HG02763 (cell line): ENCODE measurements around the gene RAB8B.

Experiments
- ATAC-seq: cut with Tn5 transposase; IDR thresholded peaks from one replicate; pipeline ENCODE4 v1.9.1; 2021; ENCODE audit warnings: mild to moderate bottlenecking, moderate library complexity; ENCODE audit not compliant: unreplicated experiment

RAB8B gene

GRCh38 chr15:63181648-63182047, 7.8 kb upstream of the RAB8B start:
- no peak for ATAC-seq

DNA sequence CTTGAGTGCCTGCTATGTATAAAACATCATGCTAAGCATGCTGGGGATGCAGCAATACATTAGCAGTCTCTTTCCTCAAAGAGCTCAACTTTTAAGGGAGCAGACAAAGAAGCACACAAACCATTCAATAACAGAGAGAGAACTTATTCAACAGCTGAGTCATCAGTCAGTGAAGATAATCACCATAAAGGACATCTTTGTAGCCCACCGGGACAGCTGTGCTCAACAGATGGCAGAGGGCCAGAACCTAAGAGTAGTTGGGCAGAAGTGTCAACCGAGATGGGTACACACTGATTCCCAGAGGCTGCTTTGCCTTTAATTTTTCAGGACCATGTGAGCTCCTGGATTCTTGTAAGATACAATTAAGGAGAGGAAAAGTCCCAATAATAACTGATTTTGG, 4.2 kb upstream of the RAB8B start:
- no peak for ATAC-seq

DNA sequence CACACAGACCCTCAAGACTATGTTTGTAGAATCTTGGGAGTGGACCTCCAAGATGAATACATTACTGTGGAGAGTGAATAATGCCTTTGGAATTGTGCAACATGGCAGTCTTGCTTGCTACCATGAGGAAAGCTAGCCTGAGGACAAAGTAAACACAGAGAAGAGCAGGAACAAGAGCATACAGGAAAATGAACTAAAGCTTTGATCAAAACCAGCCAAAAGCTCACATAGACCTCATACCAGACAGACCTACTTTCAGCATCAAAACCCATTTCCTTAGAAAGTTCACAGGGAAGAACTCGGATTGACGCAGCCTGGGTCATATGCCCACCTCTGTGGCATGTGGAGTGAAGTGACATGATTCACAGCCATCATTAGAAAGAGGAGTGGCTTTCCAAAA, 3.3 kb upstream of the RAB8B start:
- ATAC-seq = no peak

GRCh38 chr15:63187589-63188226, 1.7 kb upstream of the RAB8B start:
- ATAC-seq = no peak

GRCh38 chr15:63188247-63188925, 1.0 kb upstream of the RAB8B start:
- ATAC-seq = no peak

- ATAC-seq = no peak
These were observed 749 bp downstream of the RAB8B start for GRCh38 chr15:63189941-63190768.

GRCh38 chr15:63190769-63191649, 1.6 kb downstream of the RAB8B start:
- ATAC-seq = no peak

GRCh38 chr15:63191895-63192618, 2.7 kb downstream of the RAB8B start:
- ATAC-seq = peak; percentile 44

DNA sequence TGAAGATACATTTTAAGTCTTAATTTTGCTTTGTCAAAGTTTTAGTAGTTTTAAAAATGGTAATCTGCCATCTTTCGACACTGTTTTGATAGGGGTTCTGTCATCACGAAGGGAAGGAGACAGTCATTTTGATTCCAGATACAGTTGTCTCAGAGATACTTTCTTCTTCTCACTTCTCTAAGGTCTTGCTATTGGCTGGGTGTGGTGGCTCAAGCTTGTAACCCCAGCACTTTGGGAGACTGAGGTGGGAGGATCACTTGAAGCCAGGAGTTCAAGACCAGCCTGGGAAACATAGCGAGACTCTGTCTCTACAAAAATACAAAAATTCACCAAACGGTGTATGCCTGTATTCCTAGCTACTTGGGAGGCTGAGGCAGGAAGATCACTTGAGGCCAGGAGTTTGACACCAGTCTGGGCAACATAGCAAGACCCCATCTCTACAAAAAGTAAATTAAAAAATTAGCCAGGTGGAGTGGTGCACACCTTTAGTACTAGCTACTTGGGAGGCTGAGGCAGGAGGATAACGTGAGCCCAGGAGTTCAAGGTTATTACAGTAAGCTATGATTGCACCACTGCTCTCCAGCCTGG, 3.3 kb downstream of the RAB8B start:
- ATAC-seq = no peak

GRCh38 chr15:63194302-63194701, 4.9 kb downstream of the RAB8B start:
- no peak for ATAC-seq

DNA sequence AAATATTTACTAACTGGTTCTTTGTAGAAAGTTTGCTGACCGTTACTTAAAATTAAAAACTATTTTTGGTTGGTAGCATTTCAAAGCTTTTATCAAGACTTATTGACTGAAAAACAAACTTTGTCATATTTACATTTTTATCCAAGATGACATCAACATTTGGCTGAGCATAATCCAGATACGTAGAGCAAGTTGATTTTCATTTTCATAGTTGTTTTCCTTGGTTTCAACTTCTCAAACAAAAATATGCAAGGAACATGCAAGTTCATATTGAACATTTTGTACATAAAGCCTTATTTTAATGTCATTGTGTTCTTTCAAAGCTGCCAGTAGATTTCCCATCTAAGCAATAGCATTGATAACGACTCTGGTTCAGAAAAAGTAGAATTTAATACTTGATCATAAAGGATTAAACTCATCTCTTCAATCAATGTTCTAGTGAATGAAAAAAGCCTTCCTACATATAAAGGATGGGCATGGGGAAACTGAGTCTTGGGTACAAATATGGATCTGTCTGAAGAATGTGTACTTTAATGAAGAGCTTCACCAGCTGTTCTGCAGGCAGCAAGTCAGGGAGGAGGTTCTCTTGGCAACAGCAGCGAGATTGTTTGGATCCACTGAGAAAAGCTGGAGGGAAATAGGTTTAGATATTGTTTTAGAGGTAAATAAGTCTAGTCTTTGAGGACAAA, 5.6 kb downstream of the RAB8B start:
- ATAC-seq = no peak

DNA sequence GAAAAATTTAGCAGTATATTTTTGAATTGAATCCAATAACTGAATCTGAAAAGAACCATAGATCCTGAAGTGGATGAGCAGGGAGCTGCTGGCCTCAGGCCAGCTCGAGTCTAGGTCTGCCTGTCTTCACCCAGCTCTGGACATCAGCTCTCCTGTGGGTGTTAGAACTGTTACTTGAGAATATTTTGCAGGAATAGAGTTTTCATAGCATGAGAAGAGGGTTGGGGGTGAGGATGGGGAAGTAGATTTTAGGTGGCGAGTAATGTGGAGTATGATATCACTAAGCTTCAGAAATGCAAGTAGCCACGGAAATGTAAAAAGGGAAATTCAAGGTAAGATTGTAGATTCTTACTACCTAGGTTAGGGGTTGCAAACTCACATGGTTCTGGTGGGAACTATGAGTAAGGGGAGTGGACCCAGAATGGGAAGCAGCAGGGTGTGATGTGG, 6.2 kb downstream of the RAB8B start:
- ATAC-seq = no peak

DNA sequence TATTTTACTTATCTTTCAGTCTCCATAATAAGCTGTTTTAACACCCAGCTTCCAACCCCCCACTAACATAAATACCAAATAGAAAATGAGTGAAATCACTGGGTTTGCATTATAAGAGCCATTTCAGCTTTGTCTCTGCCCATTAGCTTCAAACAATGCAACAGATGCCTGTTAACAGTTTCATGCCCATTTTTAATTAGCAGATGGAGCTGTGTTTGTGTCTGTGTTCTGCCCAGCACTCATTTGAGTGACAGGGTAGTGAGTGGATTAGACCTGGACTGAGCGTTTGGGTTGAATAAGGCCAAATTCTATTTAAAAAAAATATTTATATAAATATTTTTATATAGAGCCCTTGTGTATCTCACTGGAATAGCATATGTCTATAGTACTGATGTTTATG, 7.4 kb downstream of the RAB8B start:
- ATAC-seq = no peak

DNA sequence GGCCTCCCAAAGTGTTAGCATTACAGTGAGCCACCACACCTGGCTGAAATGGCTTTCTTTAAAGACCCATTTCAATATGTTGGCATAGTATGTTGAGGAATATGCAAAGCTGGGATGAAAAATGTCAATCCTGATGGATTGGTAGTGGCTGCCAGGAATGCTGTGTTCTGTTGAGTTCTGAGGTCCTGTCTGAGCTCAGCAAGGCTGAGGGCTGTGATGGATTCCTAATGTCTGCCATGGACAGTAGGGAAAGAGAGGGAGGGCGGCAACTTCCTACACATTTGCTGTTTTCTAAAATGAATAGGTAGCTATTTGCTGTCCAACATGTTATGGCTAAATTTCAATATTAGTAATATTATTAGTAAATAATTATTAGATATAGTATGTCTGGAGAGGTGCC, 8.2 kb downstream of the RAB8B start:
- no peak for ATAC-seq

GRCh38 chr15:63198371-63199250, 9.2 kb downstream of the RAB8B start:
- no peak for ATAC-seq

- no peak for ATAC-seq
These were observed 11.3 kb downstream of the RAB8B start for GRCh38 chr15:63200464-63201249.

DNA sequence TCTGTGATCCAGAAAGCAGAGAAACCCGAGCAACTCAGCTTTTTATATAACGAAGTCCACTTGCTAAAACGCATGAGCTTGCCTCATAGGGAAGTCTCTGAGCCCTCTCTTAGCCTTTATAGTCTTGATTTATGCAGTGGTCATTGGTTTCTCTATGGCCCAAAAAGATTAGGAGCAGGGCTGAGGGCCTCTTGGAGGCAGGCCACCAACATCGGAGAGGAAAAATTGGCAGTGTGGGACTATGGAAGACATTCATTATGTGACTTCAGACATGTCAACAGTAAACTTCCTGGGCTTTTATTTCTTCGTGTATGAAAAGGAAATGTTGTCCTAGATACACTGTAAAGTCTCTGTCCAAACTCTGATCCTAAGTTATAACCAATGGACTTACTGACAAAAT, 13.5 kb downstream of the RAB8B start:
- no peak for ATAC-seq
